Osteoblast (primary cell): Measurements from ENCODE around the gene PITPNC1. TPM values are rescaled to one million over a fixed set of nuclear protein-coding genes. Genes with fewer than 3 reads are reported as not detected.
"Not testable (repeated sequence)": the region's sequence is repeated elsewhere in the genome, so short reads cannot be mapped to it uniquely, and the experiment has no call there.

Experiments
- DNase-seq: peaks from one replicate; pipeline ENCODE4 v3.0.0; 2011; ENCODE audit warnings: low spot score, mixed read lengths; ENCODE audit not compliant: insufficient read length; ENCODE audit errors: missing footprints
- H2AFZ ChIP-seq: 2 replicates; pipeline ENCODE4 v1.6.0; 2011; ENCODE audit warnings: mild to moderate bottlenecking, low read length
- H3K27ac ChIP-seq: 2 replicates; pipeline ENCODE4 v1.5.1; 2011; ENCODE audit warnings: mild to moderate bottlenecking, low read depth, low read length, moderate library complexity
- H3K27me3 ChIP-seq: 2 replicates; pipeline ENCODE4 v1.6.0; 2012; ENCODE audit warnings: mild to moderate bottlenecking, control low read depth, inconsistent platforms, low read length, moderate library complexity; ENCODE audit not compliant: insufficient read depth
- H3K36me3 ChIP-seq: 2 replicates; pipeline ENCODE4 v1.5.1; 2011; ENCODE audit warnings: mild to moderate bottlenecking, low read length, control low read depth, moderate library complexity; ENCODE audit not compliant: insufficient read depth
- H3K4me1 ChIP-seq: 2 replicates; pipeline ENCODE4 v1.5.1; 2011; ENCODE audit warnings: mild to moderate bottlenecking, low read length, control low read depth, moderate library complexity; ENCODE audit not compliant: insufficient read depth
- H3K4me2 ChIP-seq: 2 replicates; pipeline ENCODE4 v1.6.0; 2011; ENCODE audit warnings: mild to moderate bottlenecking, low read length; ENCODE audit not compliant: insufficient read depth
- H3K4me3 ChIP-seq: fragments of 200-600 bp; sonication (generic); 3 replicates; pipeline ENCODE4 v1.5.1; 2012; ENCODE audit warnings: mild to moderate bottlenecking, low read length, inconsistent platforms; ENCODE audit not compliant: insufficient read depth
- H3K79me2 ChIP-seq: 2 replicates; pipeline ENCODE4 v1.6.0; 2012; ENCODE audit warnings: mild to moderate bottlenecking, low read length, control low read depth, inconsistent platforms; ENCODE audit not compliant: insufficient read depth
- H3K9me3 ChIP-seq: 2 replicates; pipeline ENCODE4 v1.5.1; 2011; ENCODE audit warnings: low read depth, low read length, control low read depth
- H4K20me1 ChIP-seq: 2 replicates; pipeline ENCODE4 v1.6.0; 2012; ENCODE audit warnings: mild to moderate bottlenecking, low read length, control low read depth; ENCODE audit not compliant: insufficient read depth
- CTCF ChIP-seq: IDR thresholded peaks from 2 replicates; pipeline ENCODE4 v1.5.1; 2011; ENCODE audit warnings: mild to moderate bottlenecking, low read depth, low read length, moderate library complexity; ENCODE audit errors: extremely low read depth
- total RNA-seq: library from RNA; depleted of rRNA; stranded (reverse); fragments of >200 nt; gene quantifications from 2 replicates; pipeline ENCODE4 v1.2.3, GENCODE V29; 2012

The PITPNC1 gene
- total RNA-seq, 1 donor, result 6.2 TPM

DNA sequence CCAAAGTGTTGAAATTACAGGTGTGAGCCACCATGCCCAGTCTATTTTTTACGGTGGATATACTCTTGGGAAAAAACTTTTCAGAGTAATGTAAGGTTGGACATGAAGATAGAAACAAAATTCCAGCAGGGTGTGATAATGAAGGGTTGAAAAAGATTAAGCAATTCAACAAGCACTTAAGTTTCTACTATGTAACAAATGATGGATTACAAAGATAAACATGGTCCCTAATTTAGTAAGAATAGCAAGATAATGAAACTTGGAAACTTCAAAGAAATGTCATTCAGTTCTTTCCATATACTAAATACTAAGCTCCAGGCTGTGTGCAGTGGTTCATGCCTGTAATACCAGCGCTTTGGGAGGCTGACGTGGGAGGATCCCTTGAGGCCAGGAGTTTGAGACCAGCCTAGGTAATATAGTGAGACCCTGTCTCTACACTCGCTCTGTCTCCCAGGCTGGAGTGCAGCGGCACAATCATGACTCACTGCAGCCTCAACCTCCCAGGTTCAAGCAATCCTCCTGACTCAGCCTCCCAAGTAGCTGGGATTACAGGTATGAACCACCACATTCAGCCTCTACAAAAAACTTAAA, 41.7 kb upstream of the PITPNC1 start:
- no peak for DNase-seq

DNA sequence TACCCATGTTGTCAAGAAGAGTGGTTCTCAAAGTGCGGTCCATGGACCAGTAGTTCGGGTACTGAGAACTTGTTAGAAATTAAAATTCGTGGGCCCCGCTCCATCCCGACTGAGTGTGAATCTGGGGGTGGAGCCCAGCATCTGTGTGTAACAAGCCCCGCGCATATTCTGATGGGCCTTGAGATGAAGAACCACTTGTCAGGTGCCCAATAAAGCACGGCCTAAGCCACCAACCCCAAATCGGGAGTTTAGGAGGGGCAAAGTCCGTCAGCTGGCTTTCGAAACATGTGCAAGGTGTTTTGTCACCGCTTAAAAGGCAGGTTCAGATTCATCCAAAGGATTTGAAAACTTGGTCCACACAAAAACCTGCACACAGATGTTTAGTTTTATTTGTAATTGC, 40.2 kb upstream of the PITPNC1 start:
- H3K9me3 ChIP-seq, result no peaks in the 10 kb centered on the region
- H4K20me1 ChIP-seq, result no peaks in the 10 kb centered on the region
- no peak overlapping the region for H2AFZ ChIP-seq
- H3K27ac ChIP-seq, result no peak overlapping the region
- H3K79me2 ChIP-seq, result no peaks in the 10 kb centered on the region
- no peak overlapping the region for H3K4me3 ChIP-seq
- no peak for DNase-seq
- no peaks in the 10 kb centered on the region for H3K27me3 ChIP-seq
- peaks cover 11% of the 10 kb centered on the region for H3K4me1 ChIP-seq
- H3K36me3 ChIP-seq, result peaks cover 15% of the 10 kb centered on the region
- no peak overlapping the region for H3K4me2 ChIP-seq
- no peak for TF ChIP-seq CTCF

More for the DNA sequence above, 41.7 kb upstream of the PITPNC1 start:
- H3K27me3 ChIP-seq, result no peaks in the 10 kb centered on the region
- peaks cover 11% of the 10 kb centered on the region for H3K4me1 ChIP-seq
- TF ChIP-seq CTCF, result no peak
- H2AFZ ChIP-seq, result no peak overlapping the region
- no peaks in the 10 kb centered on the region for H4K20me1 ChIP-seq
- peaks cover 2% of the 10 kb centered on the region for H3K36me3 ChIP-seq
- no peaks in the 10 kb centered on the region for H3K9me3 ChIP-seq
- H3K79me2 ChIP-seq, result no peaks in the 10 kb centered on the region
- H3K27ac ChIP-seq, result no peak overlapping the region
- H3K4me3 ChIP-seq, result no peak overlapping the region
- H3K4me2 ChIP-seq, result no peak overlapping the region

DNA sequence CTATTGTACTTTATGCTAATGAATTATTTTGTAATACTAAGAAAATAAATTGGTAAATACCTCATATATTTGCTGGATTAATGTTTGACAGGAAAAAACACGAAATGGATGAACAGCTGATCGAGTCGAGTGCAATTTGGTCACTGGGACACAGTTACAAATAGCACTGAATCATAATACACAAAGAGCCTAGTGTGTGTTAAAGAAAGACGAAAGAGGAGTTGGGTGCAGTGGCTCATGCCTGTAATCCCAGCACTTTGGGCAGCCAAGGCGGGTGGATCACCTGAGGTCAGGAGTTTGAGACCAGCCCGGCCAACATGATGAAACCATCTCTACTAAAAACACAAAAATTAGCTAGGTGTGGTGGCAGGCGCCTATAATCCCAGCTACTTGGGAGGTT, 38.7 kb upstream of the PITPNC1 start:
- H3K27me3 ChIP-seq, H4K20me1 ChIP-seq, H3K9me3 ChIP-seq, H3K4me2 ChIP-seq, H2AFZ ChIP-seq, DNase-seq, H3K4me3 ChIP-seq, H3K79me2 ChIP-seq, H3K27ac ChIP-seq: not testable (repeated sequence)
- H3K36me3 ChIP-seq, result peaks cover 29% of the 10 kb centered on the region
- H3K4me1 ChIP-seq, result peaks cover 11% of the 10 kb centered on the region

DNA sequence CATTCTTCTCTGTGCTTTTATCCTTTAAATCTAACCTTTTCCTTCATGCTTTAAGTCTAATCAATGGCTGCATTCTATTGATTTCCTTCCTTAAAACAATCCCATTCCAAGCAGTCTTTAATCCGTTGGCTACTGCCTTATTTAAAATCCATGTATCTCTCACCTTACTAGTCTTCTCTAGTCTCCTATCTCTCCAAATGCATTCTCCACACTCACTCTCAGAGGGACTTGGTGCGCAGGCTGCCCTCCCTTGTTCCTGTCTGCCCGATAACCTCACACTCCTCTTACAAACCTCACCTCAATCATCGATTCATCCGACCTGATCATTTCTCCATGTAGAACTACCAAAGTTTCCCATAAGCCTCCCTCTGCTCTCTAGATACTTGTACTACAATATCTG, 33.8 kb upstream of the PITPNC1 start:
- H3K9me3 ChIP-seq, result no peaks in the 10 kb centered on the region
- no peak for TF ChIP-seq CTCF
- peaks cover 70% of the 10 kb centered on the region for H3K36me3 ChIP-seq
- H2AFZ ChIP-seq, result no peak overlapping the region
- no peaks in the 10 kb centered on the region for H3K27me3 ChIP-seq
- no peak overlapping the region for H3K4me3 ChIP-seq
- no peaks in the 10 kb centered on the region for H4K20me1 ChIP-seq
- peaks cover 2% of the 10 kb centered on the region for H3K79me2 ChIP-seq
- H3K4me2 ChIP-seq, result no peak overlapping the region
- DNase-seq, result no peak
- H3K27ac ChIP-seq, result no peak overlapping the region
- H3K4me1 ChIP-seq, result peaks cover 11% of the 10 kb centered on the region
